IPS-15b (cell line): ENCODE measurements around the gene ZNF182.
"Not testable (repeated sequence)": the region's sequence is repeated elsewhere in the genome, so short reads cannot be mapped to it uniquely, and the experiment has no call there.

Source experiments
- H3K27me3 ChIP-seq: one replicate; pipeline ENCODE4 v1.6.1; 2013; ENCODE audit warnings: low read length; ENCODE audit not compliant: control insufficient read depth, insufficient read depth
- H3K36me3 ChIP-seq: one replicate; pipeline ENCODE4 v1.6.1; 2013; ENCODE audit warnings: low read length; ENCODE audit not compliant: control insufficient read depth, insufficient read depth
- H3K4me1 ChIP-seq: one replicate; pipeline ENCODE4 v1.6.1; 2013; ENCODE audit warnings: mild to moderate bottlenecking, low read length; ENCODE audit not compliant: control insufficient read depth, insufficient read depth
- H3K4me3 ChIP-seq: one replicate; pipeline ENCODE4 v1.5.1; 2013; ENCODE audit warnings: low read depth, low read length
- H3K9ac ChIP-seq: one replicate; pipeline ENCODE4 v1.6.1; 2013; ENCODE audit warnings: low read depth, mild to moderate bottlenecking, low read length
- H3K9me3 ChIP-seq: one replicate; pipeline ENCODE4 v1.6.1; 2013; ENCODE audit warnings: mild to moderate bottlenecking, low read length; ENCODE audit not compliant: control insufficient read depth, insufficient read depth

The ZNF182 gene

GRCh38 chrX:47936940-47937317, 66.9 kb downstream of the ZNF182 start:
- H3K36me3 ChIP-seq, result no peaks in the 10 kb centered on the region
- no peaks in the 10 kb centered on the region for H3K9me3 ChIP-seq
- no peak overlapping the region for H3K9ac ChIP-seq
- H3K4me3 ChIP-seq, result no peak overlapping the region
- H3K27me3 ChIP-seq, result no peaks in the 10 kb centered on the region
- H3K4me1 ChIP-seq, result no peaks in the 10 kb centered on the region

GRCh38 chrX:47936224-47936939, 67.4 kb downstream of the ZNF182 start:
- H3K9me3 ChIP-seq, result no peaks in the 10 kb centered on the region
- H3K27me3 ChIP-seq, result no peaks in the 10 kb centered on the region
- no peaks in the 10 kb centered on the region for H3K4me1 ChIP-seq
- H3K4me3 ChIP-seq, result peak overlapping the region; percentile 30
- no peaks in the 10 kb centered on the region for H3K36me3 ChIP-seq
- H3K9ac ChIP-seq, result no peak overlapping the region

DNA sequence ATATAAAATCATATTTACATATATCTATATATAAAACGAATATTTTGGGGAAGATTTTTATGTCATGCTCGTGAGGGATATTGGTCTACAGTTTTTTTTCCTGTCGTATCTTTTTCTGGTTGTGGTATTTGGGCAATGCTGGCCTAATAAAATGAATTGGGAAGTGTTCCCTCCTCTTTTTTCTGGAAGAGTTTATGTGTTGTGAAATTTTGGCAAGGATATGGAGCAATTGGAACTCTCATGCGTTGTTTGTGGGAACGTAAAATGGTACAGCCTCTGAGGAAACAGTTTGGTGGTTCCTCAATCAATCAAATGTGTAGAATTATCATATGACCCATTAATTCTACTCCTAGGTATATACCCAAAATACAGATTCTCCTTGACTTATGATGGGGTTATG, 69.8 kb downstream of the ZNF182 start:
- no peaks in the 10 kb centered on the region for H3K27me3 ChIP-seq
- no peaks in the 10 kb centered on the region for H3K9me3 ChIP-seq
- H3K9ac ChIP-seq, result no peak overlapping the region
- H3K4me1 ChIP-seq, result no peaks in the 10 kb centered on the region
- H3K4me3 ChIP-seq, result no peak overlapping the region
- H3K36me3 ChIP-seq, result no peaks in the 10 kb centered on the region

DNA sequence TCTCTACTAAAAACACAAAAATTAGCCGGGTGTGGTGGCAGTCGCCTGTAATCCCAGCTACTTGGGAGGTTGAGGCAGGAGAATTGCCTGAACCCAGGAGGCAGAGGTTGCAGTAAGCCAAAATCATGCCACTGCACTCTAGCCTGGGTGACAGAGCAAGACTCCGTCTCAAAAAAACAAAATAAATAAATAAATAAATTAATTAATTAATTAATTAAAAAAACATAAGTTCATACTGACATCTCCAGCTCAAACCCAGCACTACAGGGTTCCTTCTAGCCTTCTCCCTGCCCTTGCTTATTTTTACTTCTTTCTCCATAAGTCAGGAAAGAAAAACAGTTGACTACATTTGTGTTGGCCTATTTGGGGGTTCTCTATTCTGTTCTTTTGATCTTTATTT, 71.8 kb downstream of the ZNF182 start:
- not testable (repeated sequence) for H3K9ac ChIP-seq, H3K36me3 ChIP-seq, H3K4me3 ChIP-seq, H3K4me1 ChIP-seq, H3K9me3 ChIP-seq, H3K27me3 ChIP-seq

GRCh38 chrX:47927212-47927611, 76.6 kb downstream of the ZNF182 start:
- no peaks in the 10 kb centered on the region for H3K36me3 ChIP-seq
- no peak overlapping the region for H3K4me3 ChIP-seq
- H3K9me3 ChIP-seq, result no peaks in the 10 kb centered on the region
- H3K27me3 ChIP-seq, result no peaks in the 10 kb centered on the region
- no peaks in the 10 kb centered on the region for H3K4me1 ChIP-seq
- no peak overlapping the region for H3K9ac ChIP-seq
